ENCODE measurements around the gene DDX54.

DNA sequence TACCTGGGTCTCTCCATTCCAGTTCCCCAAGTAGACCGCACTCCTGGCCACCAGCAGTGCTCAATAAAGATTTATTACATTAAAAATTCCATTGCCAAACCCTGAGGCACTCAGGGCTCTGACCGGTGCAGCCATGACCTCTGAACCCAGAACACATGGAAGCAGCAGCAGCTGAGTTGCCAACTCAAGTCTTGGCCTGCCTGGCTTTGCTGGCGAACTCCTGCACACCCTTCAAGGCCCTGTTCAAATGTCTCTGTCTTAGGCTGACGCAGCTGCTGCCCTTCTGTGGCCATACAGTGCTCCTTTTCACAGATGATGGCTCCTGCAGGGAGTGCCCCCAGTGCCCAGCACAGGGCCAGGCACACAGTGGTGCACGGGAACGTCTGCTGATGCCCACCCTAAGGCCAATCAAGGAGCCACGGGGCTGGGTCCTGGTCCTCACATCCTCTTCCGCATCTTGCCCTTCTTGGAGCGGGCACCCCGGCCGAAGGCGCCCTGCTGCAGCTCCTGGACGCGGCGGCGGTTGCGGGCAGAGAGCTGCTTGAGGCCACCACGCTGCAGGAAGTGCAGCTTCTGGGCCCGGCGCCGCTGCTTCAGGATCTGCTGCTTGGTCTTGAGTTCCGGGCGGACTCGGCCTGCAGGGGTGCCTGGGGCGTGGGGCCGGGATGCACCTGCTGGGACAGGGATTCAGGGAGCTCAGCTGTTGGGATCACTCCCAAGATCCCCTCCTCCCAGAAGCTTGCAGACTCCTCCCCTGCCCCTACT lies 26.7 kb downstream of the DDX54 start:
- TF ChIP-seq EP300 (IDR thresholded peaks at IDR 0.05) (no peak), POLR2A (IDR thresholded peaks at IDR 0.05) (no peak)
- TF ChIP-seq, protein P1, sequence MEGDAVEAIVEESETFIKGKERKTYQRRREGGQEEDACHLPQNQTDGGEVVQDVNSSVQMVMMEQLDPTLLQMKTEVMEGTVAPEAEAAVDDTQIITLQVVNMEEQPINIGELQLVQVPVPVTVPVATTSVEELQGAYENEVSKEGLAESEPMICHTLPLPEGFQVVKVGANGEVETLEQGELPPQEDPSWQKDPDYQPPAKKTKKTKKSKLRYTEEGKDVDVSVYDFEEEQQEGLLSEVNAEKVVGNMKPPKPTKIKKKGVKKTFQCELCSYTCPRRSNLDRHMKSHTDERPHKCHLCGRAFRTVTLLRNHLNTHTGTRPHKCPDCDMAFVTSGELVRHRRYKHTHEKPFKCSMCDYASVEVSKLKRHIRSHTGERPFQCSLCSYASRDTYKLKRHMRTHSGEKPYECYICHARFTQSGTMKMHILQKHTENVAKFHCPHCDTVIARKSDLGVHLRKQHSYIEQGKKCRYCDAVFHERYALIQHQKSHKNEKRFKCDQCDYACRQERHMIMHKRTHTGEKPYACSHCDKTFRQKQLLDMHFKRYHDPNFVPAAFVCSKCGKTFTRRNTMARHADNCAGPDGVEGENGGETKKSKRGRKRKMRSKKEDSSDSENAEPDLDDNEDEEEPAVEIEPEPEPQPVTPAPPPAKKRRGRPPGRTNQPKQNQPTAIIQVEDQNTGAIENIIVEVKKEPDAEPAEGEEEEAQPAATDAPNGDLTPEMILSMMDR (IDR thresholded peaks at IDR 0.05): no peak

Data from sigmoid colon (tissue), 4 donors.